GM12872 (cell line): Measurements from ENCODE around the gene ZNF511.

Experiments used
- CTCF ChIP-seq: IDR thresholded peaks from 3 replicates; pipeline ENCODE4 v1.5.1; 2011; ENCODE audit warnings: low read depth, mild to moderate bottlenecking, low read length, moderate library complexity; ENCODE audit not compliant: insufficient read depth

ZNF511 gene

GRCh38 chr10:133336577-133337369, 28.1 kb downstream of the ZNF511 start, which contains the start of gene CALY:
CALY (minus strand) TSS chr10:133336896; CDS start chr10:133328989, 7,907 bp downstream.
- TF ChIP-seq CTCF, result no peak

- TF ChIP-seq CTCF, result no peak
These were observed 28.6 kb downstream of the ZNF511 start for GRCh38 chr10:133337370-133337725.

GRCh38 chr10:133338080-133339071, 29.7 kb downstream of the ZNF511 start:
- TF ChIP-seq CTCF, result no peak

- no peak for TF ChIP-seq CTCF
These were observed 31.1 kb downstream of the ZNF511 start for GRCh38 chr10:133339708-133340380.

- no peak for TF ChIP-seq CTCF
These were observed 33.3 kb downstream of the ZNF511 start for GRCh38 chr10:133341983-133342382.

- TF ChIP-seq CTCF, result no peak
These were observed 34.2 kb downstream of the ZNF511 start for GRCh38 chr10:133342942-133343341.

- no peak for TF ChIP-seq CTCF
These were observed 34.8 kb downstream of the ZNF511 start for GRCh38 chr10:133343558-133343957.
